HepG2 (cell line): ENCODE measurements around the gene CSDE1. TPM values are rescaled to one million over a fixed set of nuclear protein-coding genes. Genes with fewer than 3 reads are reported as not detected.

Experiments used
- ATF7-NPFF ChIP-seq: sonication (generic); formaldehyde crosslinking; IDR thresholded peaks from 2 replicates; pipeline ENCODE4 v1.8.1; 2023; ENCODE audit warnings: mild to moderate bottlenecking, low read depth, missing genetic modification reagents, moderate library complexity
- CEBPG ChIP-seq: IDR thresholded peaks from 2 replicates; pipeline ENCODE4 v1.6.1; 2016
- GPN1 ChIP-seq: sonication (generic); formaldehyde crosslinking; IDR thresholded peaks from 2 replicates; pipeline ENCODE4 v1.5.1; 2020; ENCODE audit warnings: missing genetic modification reagents, borderline replicate concordance
- HOXD1 ChIP-seq: sonication (generic); formaldehyde crosslinking; IDR thresholded peaks from 2 replicates; pipeline ENCODE4 v1.5.0; 2020; ENCODE audit warnings: missing genetic modification reagents
- KDM1A ChIP-seq: IDR thresholded peaks from 2 replicates; pipeline ENCODE4 v1.6.1; 2016; ENCODE audit warnings: missing compliant biosample characterization
- KDM2A ChIP-seq: sonication (generic); formaldehyde crosslinking; IDR thresholded peaks from 2 replicates; pipeline ENCODE4 v1.4.0; 2020; ENCODE audit warnings: low read depth, missing genetic modification reagents, borderline replicate concordance
- KLF12 ChIP-seq: sonication (generic); formaldehyde crosslinking; IDR thresholded peaks from 2 replicates; pipeline ENCODE4 v1.4.0; 2020; ENCODE audit warnings: missing genetic modification reagents, borderline replicate concordance
- MAFG ChIP-seq: sonication (generic); formaldehyde crosslinking; IDR thresholded peaks from 2 replicates; pipeline ENCODE4 v1.5.1; 2020; ENCODE audit warnings: mild to moderate bottlenecking, missing genetic modification reagents
- ONECUT2 ChIP-seq: sonication (generic); formaldehyde crosslinking; IDR thresholded peaks from 2 replicates; pipeline ENCODE4 v1.4.0; 2020; ENCODE audit warnings: missing genetic modification reagents
- PHF8 ChIP-seq: sonication (generic); formaldehyde crosslinking; IDR thresholded peaks from 2 replicates; pipeline ENCODE4 v1.5.0; 2020; ENCODE audit warnings: missing genetic modification reagents
- RFX1 ChIP-seq: fragments of 450-650 bp; IDR thresholded peaks from 2 replicates; pipeline ENCODE4 v1.6.1; 2017
- RFX3 ChIP-seq: IDR thresholded peaks from 2 replicates; pipeline ENCODE4 v1.6.1; 2016; ENCODE audit warnings: missing biosample characterization, missing genetic modification reagents
- TMF1 ChIP-seq: sonication (generic); formaldehyde crosslinking; IDR thresholded peaks from 2 replicates; pipeline ENCODE4 v1.8.1; 2022; ENCODE audit warnings: low read depth, missing genetic modification reagents
- WIZ ChIP-seq: sonication (generic); formaldehyde crosslinking; IDR thresholded peaks from 2 replicates; pipeline ENCODE4 v1.5.1; 2020; ENCODE audit warnings: mild to moderate bottlenecking, missing genetic modification reagents
- ZFP82 ChIP-seq: sonication (generic); formaldehyde crosslinking; IDR thresholded peaks from 2 replicates; pipeline ENCODE4 v1.5.1; 2020; ENCODE audit warnings: mild to moderate bottlenecking, missing genetic modification reagents, borderline replicate concordance
- ZNF205 ChIP-seq: IDR thresholded peaks from 2 replicates; pipeline ENCODE4 v1.6.1; 2018; ENCODE audit warnings: missing biosample characterization, missing genetic modification reagents
- ZNF232 ChIP-seq: sonication (generic); formaldehyde crosslinking; IDR thresholded peaks from 2 replicates; pipeline ENCODE4 v1.4.0; 2020; ENCODE audit warnings: missing genetic modification reagents, borderline replicate concordance
- ZNF337 ChIP-seq: sonication (generic); formaldehyde crosslinking; IDR thresholded peaks from 2 replicates; pipeline ENCODE4 v1.5.1; 2020; ENCODE audit warnings: missing genetic modification reagents, low read depth, mild to moderate bottlenecking, borderline replicate concordance
- ZNF746 ChIP-seq: sonication (generic); formaldehyde crosslinking; IDR thresholded peaks from 2 replicates; pipeline ENCODE4 v1.8.0; 2022; ENCODE audit warnings: mild to moderate bottlenecking, missing genetic modification reagents
- polyA plus RNA-seq, 8 experiments: library from polyadenylated mRNA; depleted of rRNA in 3 of 8; stranded (reverse) in 7 of 8; unstranded in 1 of 8; fragments of >200 nt; fragmentation: Illumina TruSeq in 4 of 8; extraction: Trizol in 4 of 8; gene quantifications; 2 replicates each; pipeline versions ENCODE4 v1.2.1 to v1.2.3, GENCODE V29; 2011 to 2016; ENCODE audit warnings: low read depth in 4 of 8, missing spikeins in 1 of 8, mixed read lengths in 1 of 8; ENCODE audit not compliant: insufficient read depth in 1 of 8
- total RNA-seq, 5 experiments: library from RNA; depleted of rRNA; stranded (reverse); fragments of >200 nt; fragmentation: Illumina TruSeq; extraction: Trizol; gene quantifications; 2 replicates each; pipeline ENCODE4 v1.2.3, GENCODE V29; 2016; ENCODE audit warnings: low read depth in 1 of 5
- TF ChIP-seq, protein P1 (sequence below): sonication (generic); formaldehyde crosslinking; IDR thresholded peaks from 2 replicates; pipeline ENCODE4 v1.8.1; 2022; ENCODE audit warnings: mild to moderate bottlenecking, missing genetic modification reagents
- TF ChIP-seq, protein P2 (sequence below): sonication (generic); formaldehyde crosslinking; IDR thresholded peaks from 2 replicates; pipeline ENCODE4 v1.4.0; 2020; ENCODE audit warnings: mild to moderate bottlenecking, low read depth, missing genetic modification reagents
- TF ChIP-seq, protein P3 (sequence below): IDR thresholded peaks from 2 replicates; pipeline ENCODE4 v1.6.1; 2016; ENCODE audit warnings: missing compliant biosample characterization, missing genetic modification reagents, borderline replicate concordance
- TF ChIP-seq, protein P4 (sequence below): sonication (generic); formaldehyde crosslinking; IDR thresholded peaks from 2 replicates; pipeline ENCODE4 v1.4.0; 2020; ENCODE audit warnings: missing genetic modification reagents

The CSDE1 gene
- total and polyA plus RNA-seq, 2 of the 13 experiments (the other 11 are each of a cell fraction or from before 2014, with no cell fraction given): 150 to 313 TPM

DNA sequence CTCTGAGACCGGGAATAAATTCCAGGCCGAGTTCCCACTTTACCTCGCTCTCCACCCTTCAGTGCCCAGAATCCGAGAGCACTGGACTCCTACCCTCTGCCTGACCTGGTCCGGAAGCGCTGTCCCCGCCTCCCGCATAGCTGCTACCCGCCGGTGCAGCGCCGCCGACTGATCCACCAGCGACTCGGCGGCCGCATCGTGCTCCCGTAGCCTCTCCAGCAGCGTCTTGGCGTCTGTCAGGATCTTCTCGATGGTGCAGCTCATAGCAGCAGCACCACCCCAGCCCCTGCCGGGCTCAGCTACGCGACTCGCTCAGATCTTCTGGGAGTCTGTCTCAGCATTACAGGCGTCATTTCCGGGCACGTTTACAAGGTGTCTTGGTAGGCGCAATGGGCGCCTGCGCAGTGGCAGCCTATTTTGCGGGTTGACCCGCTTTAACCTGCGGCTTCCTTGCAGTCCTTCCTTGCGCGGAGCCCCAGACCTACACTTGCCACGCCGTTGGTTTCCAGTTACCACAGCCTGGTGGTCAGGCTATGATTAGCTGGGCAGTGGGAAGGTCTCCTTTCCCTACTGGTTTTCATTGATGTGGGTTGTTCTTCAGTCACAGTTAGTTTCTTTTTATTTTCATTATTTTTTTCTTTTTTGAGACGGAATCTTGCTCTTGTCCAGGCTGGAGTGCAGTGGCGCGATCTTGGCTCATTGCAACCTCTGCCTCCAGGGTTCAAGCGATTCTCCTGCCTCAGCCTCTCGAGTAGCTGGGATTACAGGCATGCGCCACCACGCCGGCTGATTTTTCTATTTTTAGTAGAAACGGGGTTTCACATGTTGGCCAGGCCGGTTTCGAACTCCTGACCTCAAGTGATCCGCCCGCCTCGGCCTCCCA lies 22.8 kb upstream of the CSDE1 start, which contains the start of gene SIKE1 (continued):
- TF ChIP-seq, protein P1, sequence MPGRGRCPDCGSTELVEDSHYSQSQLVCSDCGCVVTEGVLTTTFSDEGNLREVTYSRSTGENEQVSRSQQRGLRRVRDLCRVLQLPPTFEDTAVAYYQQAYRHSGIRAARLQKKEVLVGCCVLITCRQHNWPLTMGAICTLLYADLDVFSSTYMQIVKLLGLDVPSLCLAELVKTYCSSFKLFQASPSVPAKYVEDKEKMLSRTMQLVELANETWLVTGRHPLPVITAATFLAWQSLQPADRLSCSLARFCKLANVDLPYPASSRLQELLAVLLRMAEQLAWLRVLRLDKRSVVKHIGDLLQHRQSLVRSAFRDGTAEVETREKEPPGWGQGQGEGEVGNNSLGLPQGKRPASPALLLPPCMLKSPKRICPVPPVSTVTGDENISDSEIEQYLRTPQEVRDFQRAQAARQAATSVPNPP (CRISPR knock-in tag): 0 out of 2 replicates have a peak, but pooled peaks have one; percentile 46
- TF ChIP-seq CEBPG (CRISPR knock-in tag): no peak
- TF ChIP-seq, protein P2, sequence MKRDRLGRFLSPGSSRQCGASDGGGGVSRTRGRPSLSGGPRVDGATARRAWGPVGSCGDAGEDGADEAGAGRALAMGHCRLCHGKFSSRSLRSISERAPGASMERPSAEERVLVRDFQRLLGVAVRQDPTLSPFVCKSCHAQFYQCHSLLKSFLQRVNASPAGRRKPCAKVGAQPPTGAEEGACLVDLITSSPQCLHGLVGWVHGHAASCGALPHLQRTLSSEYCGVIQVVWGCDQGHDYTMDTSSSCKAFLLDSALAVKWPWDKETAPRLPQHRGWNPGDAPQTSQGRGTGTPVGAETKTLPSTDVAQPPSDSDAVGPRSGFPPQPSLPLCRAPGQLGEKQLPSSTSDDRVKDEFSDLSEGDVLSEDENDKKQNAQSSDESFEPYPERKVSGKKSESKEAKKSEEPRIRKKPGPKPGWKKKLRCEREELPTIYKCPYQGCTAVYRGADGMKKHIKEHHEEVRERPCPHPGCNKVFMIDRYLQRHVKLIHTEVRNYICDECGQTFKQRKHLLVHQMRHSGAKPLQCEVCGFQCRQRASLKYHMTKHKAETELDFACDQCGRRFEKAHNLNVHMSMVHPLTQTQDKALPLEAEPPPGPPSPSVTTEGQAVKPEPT (CRISPR knock-in tag): no peak
- no peak for TF ChIP-seq MAFG (CRISPR knock-in tag)
- TF ChIP-seq RFX3 (CRISPR knock-in tag): no peak; the same call in 1 of the 2 replicates
- TF ChIP-seq, protein P3, sequence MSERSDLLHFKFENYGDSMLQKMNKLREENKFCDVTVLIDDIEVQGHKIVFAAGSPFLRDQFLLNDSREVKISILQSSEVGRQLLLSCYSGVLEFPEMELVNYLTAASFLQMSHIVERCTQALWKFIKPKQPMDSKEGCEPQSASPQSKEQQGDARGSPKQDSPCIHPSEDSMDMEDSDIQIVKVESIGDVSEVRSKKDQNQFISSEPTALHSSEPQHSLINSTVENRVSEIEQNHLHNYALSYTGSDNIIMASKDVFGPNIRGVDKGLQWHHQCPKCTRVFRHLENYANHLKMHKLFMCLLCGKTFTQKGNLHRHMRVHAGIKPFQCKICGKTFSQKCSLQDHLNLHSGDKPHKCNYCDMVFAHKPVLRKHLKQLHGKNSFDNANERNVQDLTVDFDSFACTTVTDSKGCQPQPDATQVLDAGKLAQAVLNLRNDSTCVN (CRISPR knock-in tag): peak; percentile 46; the same call in 1 of the 2 replicates
- no peak for TF ChIP-seq KLF12 (CRISPR knock-in tag)
- TF ChIP-seq ZNF337 (CRISPR knock-in tag): 0 out of 2 replicates have a peak, but pooled peaks have one; percentile 70
- TF ChIP-seq WIZ: no peak; the same call in 1 of the 2 replicates
- no peak for TF ChIP-seq ZFP82 (CRISPR knock-in tag)
- TF ChIP-seq TMF1 (CRISPR knock-in tag): no peak
- no peak for TF ChIP-seq RFX1
- 0 out of 2 replicates have a peak, but pooled peaks have one; percentile 36 for TF ChIP-seq ONECUT2 (CRISPR knock-in tag)
- peak; percentile 86 for TF ChIP-seq KDM2A (CRISPR knock-in tag)
- TF ChIP-seq KDM1A: no peak
- TF ChIP-seq ZNF205 (CRISPR knock-in tag): peak; percentile 53; the same call in 1 of the 2 replicates
- TF ChIP-seq PHF8: peak; percentile 93
- peak; percentile 66; the same call in 1 of the 2 replicates for TF ChIP-seq ZNF746 (CRISPR knock-in tag)
- no peak for TF ChIP-seq HOXD1 (CRISPR knock-in tag)
- TF ChIP-seq, protein P4, sequence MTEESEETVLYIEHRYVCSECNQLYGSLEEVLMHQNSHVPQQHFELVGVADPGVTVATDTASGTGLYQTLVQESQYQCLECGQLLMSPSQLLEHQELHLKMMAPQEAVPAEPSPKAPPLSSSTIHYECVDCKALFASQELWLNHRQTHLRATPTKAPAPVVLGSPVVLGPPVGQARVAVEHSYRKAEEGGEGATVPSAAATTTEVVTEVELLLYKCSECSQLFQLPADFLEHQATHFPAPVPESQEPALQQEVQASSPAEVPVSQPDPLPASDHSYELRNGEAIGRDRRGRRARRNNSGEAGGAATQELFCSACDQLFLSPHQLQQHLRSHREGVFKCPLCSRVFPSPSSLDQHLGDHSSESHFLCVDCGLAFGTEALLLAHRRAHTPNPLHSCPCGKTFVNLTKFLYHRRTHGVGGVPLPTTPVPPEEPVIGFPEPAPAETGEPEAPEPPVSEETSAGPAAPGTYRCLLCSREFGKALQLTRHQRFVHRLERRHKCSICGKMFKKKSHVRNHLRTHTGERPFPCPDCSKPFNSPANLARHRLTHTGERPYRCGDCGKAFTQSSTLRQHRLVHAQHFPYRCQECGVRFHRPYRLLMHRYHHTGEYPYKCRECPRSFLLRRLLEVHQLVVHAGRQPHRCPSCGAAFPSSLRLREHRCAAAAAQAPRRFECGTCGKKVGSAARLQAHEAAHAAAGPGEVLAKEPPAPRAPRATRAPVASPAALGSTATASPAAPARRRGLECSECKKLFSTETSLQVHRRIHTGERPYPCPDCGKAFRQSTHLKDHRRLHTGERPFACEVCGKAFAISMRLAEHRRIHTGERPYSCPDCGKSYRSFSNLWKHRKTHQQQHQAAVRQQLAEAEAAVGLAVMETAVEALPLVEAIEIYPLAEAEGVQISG (CRISPR knock-in tag): peak; percentile 94
- no peak for TF ChIP-seq GPN1 (CRISPR knock-in tag)
- peak; percentile 85; the same call in 1 of the 2 replicates for TF ChIP-seq ZNF232 (CRISPR knock-in tag)
- TF ChIP-seq ATF7-NPFF (CRISPR knock-in tag): peak; percentile 87
